Measurements from ENCODE around the gene CAMTA1. TPM values are rescaled to one million over a fixed set of nuclear protein-coding genes. Genes with fewer than 3 reads are reported as not detected.

CAMTA1 gene
- total RNA-seq, 1 donor from 2014 or later: 77.6 TPM

DNA sequence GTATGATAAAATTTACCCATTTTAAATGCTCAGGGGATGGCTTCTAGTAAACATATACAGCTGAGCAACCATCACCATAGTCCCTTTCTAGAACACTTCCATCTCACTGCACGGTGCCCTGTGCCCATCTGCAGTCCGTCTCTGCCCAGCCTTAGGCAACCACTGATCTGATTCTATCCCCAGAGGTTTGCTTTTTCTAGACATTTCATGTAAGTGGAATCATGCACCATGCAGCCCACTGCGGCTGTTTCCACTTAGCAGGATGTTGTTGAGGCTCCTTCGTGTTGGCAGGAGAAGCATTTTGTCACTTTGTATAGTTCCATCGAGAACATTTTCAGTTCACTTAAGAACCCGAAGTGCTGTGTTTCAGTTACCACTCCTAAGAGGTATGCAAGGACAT is 958.1 kb downstream of the CAMTA1 start:
- no peak overlapping the region for H3K4me3 Mint-ChIP-seq (ENCODE audit: unreplicated experiment)
- H3K9me3 ChIP-seq (ENCODE audit: insufficient read depth, low read depth, low read length): no peaks in the 10 kb centered on the region
- H3K4me3 ChIP-seq (ENCODE audit: insufficient read depth, low read depth, low read length): no peak overlapping the region
- peaks cover 3% of the 10 kb centered on the region for H3K36me3 ChIP-seq (ENCODE audit: insufficient read depth, low read length)
- no peaks in the 10 kb centered on the region for H3K27me3 ChIP-seq (ENCODE audit: insufficient read depth, low read length)
- TF ChIP-seq EZH2 (IDR thresholded peaks at IDR 0.05; ENCODE audit: insufficient read depth, low read length) (no peak), CTCF (IDR thresholded peaks at IDR 0.05; ENCODE audit: insufficient read depth, low read depth, low read length) (no peak)
- DNase-seq (ENCODE audit: low read depth) (no peak), FAIRE-seq (no peak)
- H3K9me3 Mint-ChIP-seq (ENCODE audit: unreplicated experiment): no peaks in the 10 kb centered on the region
- H2AFZ ChIP-seq (ENCODE audit: low read depth, low read length): no peak overlapping the region
- no peak overlapping the region for H3K27ac ChIP-seq (ENCODE audit: low read depth, low read length)
- no peak overlapping the region for H3K9ac ChIP-seq (ENCODE audit: low read length)
- H3K27me3 Mint-ChIP-seq (ENCODE audit: low read depth, unreplicated experiment): no peaks in the 10 kb centered on the region
- H3K4me1 ChIP-seq (ENCODE audit: insufficient read depth, low read length): no peaks in the 10 kb centered on the region
- no peaks in the 10 kb centered on the region for H4K20me1 ChIP-seq (ENCODE audit: insufficient read depth, low read length)
- no peak overlapping the region for H3K27ac Mint-ChIP-seq (ENCODE audit: unreplicated experiment)
- no peaks in the 10 kb centered on the region for H3K79me2 ChIP-seq (ENCODE audit: insufficient read depth, low read length)
- H3K4me1 Mint-ChIP-seq (ENCODE audit: low read depth, unreplicated experiment): no peaks in the 10 kb centered on the region
- H3K4me2 ChIP-seq (ENCODE audit: low read length): no peak overlapping the region
- H3K36me3 Mint-ChIP-seq (ENCODE audit: low read depth, unreplicated experiment): peaks cover 11% of the 10 kb centered on the region

- no peaks in the 10 kb centered on the region for H3K79me2 ChIP-seq (ENCODE audit: insufficient read depth, low read length)
- no peaks in the 10 kb centered on the region for H3K9me3 ChIP-seq (ENCODE audit: insufficient read depth, low read depth, low read length)
- H3K27me3 Mint-ChIP-seq (ENCODE audit: low read depth, unreplicated experiment): no peaks in the 10 kb centered on the region
- H3K4me3 Mint-ChIP-seq (ENCODE audit: unreplicated experiment): no peak overlapping the region
- peaks cover 3% of the 10 kb centered on the region for H3K36me3 ChIP-seq (ENCODE audit: insufficient read depth, low read length)
- H3K27me3 ChIP-seq (ENCODE audit: insufficient read depth, low read length): no peaks in the 10 kb centered on the region
- H2AFZ ChIP-seq (ENCODE audit: low read depth, low read length): no peak overlapping the region
- no peaks in the 10 kb centered on the region for H3K4me1 ChIP-seq (ENCODE audit: insufficient read depth, low read length)
- DNase-seq (ENCODE audit: low read depth) (no peak), FAIRE-seq (no peak)
- H3K36me3 Mint-ChIP-seq (ENCODE audit: low read depth, unreplicated experiment): peaks cover 5% of the 10 kb centered on the region
- no peaks in the 10 kb centered on the region for H4K20me1 ChIP-seq (ENCODE audit: insufficient read depth, low read length)
- H3K4me1 Mint-ChIP-seq (ENCODE audit: low read depth, unreplicated experiment): no peaks in the 10 kb centered on the region
- H3K4me3 ChIP-seq (ENCODE audit: insufficient read depth, low read depth, low read length): no peak overlapping the region
- TF ChIP-seq CTCF (IDR thresholded peaks at IDR 0.05; ENCODE audit: insufficient read depth, low read depth, low read length): no peak
- no peak for TF ChIP-seq EZH2 (IDR thresholded peaks at IDR 0.05; ENCODE audit: insufficient read depth, low read length)
- no peak overlapping the region for H3K9ac ChIP-seq (ENCODE audit: low read length)
- no peak overlapping the region for H3K27ac ChIP-seq (ENCODE audit: low read depth, low read length)
- H3K4me2 ChIP-seq (ENCODE audit: low read length): no peak overlapping the region
- H3K9me3 Mint-ChIP-seq (ENCODE audit: unreplicated experiment): no peaks in the 10 kb centered on the region
- H3K27ac Mint-ChIP-seq (ENCODE audit: unreplicated experiment): no peak overlapping the region
Measured at GRCh38 chr1:7744882-7745281, 959.6 kb downstream of the CAMTA1 start.

DNA sequence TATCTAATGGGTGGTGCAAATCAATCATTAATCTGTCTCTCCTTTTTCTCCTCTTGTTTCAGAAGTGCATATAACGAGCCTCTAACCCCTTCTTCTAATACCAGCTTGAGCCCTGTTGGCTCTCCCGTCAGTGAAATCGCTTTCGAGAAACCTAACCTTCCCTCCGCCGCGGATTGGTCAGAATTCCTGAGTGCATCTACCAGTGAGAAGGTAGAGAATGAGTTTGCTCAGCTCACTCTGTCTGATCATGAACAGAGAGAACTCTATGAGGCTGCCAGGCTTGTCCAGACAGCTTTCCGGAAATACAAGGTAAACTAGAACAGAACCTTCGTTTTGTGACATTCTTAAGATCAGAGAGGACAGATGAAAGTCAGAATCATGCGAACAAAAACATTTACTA is 960.5 kb downstream of the CAMTA1 start:
- H3K27ac Mint-ChIP-seq (ENCODE audit: unreplicated experiment): no peak overlapping the region
- Histone ChIP-seq H3K9ac (ENCODE audit: low read length) (no peak overlapping the region), H3K36me3 (ENCODE audit: insufficient read depth, low read length) (peaks cover 3% of the 10 kb centered on the region), H3K4me2 (ENCODE audit: low read length) (no peak overlapping the region), H3K4me1 (ENCODE audit: insufficient read depth, low read length) (no peaks in the 10 kb centered on the region), H3K9me3 (ENCODE audit: insufficient read depth, low read depth, low read length) (no peaks in the 10 kb centered on the region), H3K79me2 (ENCODE audit: insufficient read depth, low read length) (no peaks in the 10 kb centered on the region), H3K27me3 (ENCODE audit: insufficient read depth, low read length) (no peaks in the 10 kb centered on the region), H2AFZ (ENCODE audit: low read depth, low read length) (no peak overlapping the region), H3K27ac (ENCODE audit: low read depth, low read length) (no peak overlapping the region), H3K4me3 (ENCODE audit: insufficient read depth, low read depth, low read length) (no peak overlapping the region), H4K20me1 (ENCODE audit: insufficient read depth, low read length) (no peaks in the 10 kb centered on the region)
- no peak for DNase-seq (ENCODE audit: low read depth)
- no peaks in the 10 kb centered on the region for H3K27me3 Mint-ChIP-seq (ENCODE audit: low read depth, unreplicated experiment)
- no peak for TF ChIP-seq CTCF (IDR thresholded peaks at IDR 0.05; ENCODE audit: insufficient read depth, low read depth, low read length)
- TF ChIP-seq EZH2 (IDR thresholded peaks at IDR 0.05; ENCODE audit: insufficient read depth, low read length): no peak
- no peaks in the 10 kb centered on the region for H3K9me3 Mint-ChIP-seq (ENCODE audit: unreplicated experiment)
- no peak for FAIRE-seq
- no peak overlapping the region for H3K4me3 Mint-ChIP-seq (ENCODE audit: unreplicated experiment)
- H3K36me3 Mint-ChIP-seq (ENCODE audit: low read depth, unreplicated experiment): peaks cover 5% of the 10 kb centered on the region
- no peaks in the 10 kb centered on the region for H3K4me1 Mint-ChIP-seq (ENCODE audit: low read depth, unreplicated experiment)

Measured in astrocyte (in vitro differentiated cells and primary cell).